Measurements from ENCODE around the gene FBN3. TPM values are rescaled to one million over a fixed set of nuclear protein-coding genes. Genes with fewer than 3 reads are reported as not detected.
"Not testable (repeated sequence)": the region's sequence is repeated elsewhere in the genome, so short reads cannot be mapped to it uniquely, and the experiment has no call there.

Gene FBN3
- polyA plus RNA-seq, 1 donor from 2014 or later, result 52.7 TPM

DNA sequence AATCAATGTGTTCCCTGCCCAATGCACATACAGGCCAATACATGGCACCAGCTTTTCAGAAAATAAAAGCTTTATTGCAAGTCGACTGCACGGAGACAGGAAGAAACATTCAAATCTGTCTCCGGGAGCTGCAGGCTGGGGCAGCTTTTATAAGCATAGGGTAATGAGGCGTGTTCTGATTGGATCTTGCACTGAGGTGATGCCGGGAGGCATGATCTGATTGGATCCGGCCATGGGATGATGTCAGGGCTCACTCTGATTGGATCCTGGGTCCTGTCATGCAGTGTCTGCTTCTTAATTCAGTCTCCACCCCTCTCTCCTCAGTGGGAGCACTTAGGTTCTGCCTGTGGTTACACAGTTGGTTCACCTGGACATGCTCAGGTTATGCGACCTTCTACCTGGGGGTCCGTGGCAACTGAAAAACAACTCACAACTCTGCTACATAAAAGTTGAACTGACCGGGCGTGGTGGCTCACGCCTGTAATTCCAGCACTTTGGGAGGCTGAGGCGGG, 11.8 kb upstream of the FBN3 start:
- no peak overlapping the region for H3K4me3 ChIP-seq (ENCODE audit: low read length)
- TF ChIP-seq RAD21 (conservative IDR thresholded peaks at IDR 0.05), result no peak
- no peak for TF ChIP-seq EZH2 (IDR thresholded peaks at IDR 0.05; ENCODE audit: borderline replicate concordance, insufficient read depth, low read length, poor library complexity, severe bottlenecking)
- TF ChIP-seq, protein P1, sequence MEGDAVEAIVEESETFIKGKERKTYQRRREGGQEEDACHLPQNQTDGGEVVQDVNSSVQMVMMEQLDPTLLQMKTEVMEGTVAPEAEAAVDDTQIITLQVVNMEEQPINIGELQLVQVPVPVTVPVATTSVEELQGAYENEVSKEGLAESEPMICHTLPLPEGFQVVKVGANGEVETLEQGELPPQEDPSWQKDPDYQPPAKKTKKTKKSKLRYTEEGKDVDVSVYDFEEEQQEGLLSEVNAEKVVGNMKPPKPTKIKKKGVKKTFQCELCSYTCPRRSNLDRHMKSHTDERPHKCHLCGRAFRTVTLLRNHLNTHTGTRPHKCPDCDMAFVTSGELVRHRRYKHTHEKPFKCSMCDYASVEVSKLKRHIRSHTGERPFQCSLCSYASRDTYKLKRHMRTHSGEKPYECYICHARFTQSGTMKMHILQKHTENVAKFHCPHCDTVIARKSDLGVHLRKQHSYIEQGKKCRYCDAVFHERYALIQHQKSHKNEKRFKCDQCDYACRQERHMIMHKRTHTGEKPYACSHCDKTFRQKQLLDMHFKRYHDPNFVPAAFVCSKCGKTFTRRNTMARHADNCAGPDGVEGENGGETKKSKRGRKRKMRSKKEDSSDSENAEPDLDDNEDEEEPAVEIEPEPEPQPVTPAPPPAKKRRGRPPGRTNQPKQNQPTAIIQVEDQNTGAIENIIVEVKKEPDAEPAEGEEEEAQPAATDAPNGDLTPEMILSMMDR (IDR thresholded peaks at IDR 0.05; ENCODE audit: poor library complexity, severe bottlenecking), result no peak
- TF ChIP-seq POLR2AphosphoS5 (IDR thresholded peaks at IDR 0.05), result no peak
- TF ChIP-seq MXI1 (conservative IDR thresholded peaks at IDR 0.05; ENCODE audit: poor library complexity, severe bottlenecking), result no peak
- TF ChIP-seq, protein P2, sequence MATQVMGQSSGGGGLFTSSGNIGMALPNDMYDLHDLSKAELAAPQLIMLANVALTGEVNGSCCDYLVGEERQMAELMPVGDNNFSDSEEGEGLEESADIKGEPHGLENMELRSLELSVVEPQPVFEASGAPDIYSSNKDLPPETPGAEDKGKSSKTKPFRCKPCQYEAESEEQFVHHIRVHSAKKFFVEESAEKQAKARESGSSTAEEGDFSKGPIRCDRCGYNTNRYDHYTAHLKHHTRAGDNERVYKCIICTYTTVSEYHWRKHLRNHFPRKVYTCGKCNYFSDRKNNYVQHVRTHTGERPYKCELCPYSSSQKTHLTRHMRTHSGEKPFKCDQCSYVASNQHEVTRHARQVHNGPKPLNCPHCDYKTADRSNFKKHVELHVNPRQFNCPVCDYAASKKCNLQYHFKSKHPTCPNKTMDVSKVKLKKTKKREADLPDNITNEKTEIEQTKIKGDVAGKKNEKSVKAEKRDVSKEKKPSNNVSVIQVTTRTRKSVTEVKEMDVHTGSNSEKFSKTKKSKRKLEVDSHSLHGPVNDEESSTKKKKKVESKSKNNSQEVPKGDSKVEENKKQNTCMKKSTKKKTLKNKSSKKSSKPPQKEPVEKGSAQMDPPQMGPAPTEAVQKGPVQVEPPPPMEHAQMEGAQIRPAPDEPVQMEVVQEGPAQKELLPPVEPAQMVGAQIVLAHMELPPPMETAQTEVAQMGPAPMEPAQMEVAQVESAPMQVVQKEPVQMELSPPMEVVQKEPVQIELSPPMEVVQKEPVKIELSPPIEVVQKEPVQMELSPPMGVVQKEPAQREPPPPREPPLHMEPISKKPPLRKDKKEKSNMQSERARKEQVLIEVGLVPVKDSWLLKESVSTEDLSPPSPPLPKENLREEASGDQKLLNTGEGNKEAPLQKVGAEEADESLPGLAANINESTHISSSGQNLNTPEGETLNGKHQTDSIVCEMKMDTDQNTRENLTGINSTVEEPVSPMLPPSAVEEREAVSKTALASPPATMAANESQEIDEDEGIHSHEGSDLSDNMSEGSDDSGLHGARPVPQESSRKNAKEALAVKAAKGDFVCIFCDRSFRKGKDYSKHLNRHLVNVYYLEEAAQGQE (IDR thresholded peaks at IDR 0.05; ENCODE audit: borderline replicate concordance), result no peak
- no peak for TF ChIP-seq EP300 (conservative IDR thresholded peaks at IDR 0.05; ENCODE audit: poor library complexity, severe bottlenecking)

DNA sequence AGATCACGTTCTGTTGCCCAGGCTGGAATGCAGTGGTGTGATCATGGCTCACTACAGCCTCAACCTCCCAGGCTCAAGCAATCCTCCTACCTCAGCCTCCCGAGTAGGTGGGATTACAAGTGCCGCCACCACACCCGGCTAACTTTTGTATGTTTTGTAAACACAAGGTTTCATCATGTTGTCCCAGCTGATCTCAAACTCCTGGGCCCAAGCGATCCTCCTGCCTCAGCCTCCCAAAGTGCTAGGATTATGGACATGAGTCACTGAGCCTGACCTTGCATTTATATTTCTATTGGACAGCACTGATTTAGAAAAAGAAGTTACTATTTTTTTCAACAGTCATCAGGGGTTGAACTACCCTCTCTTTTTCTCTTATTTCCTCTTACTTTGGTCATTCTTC, 9.9 kb upstream of the FBN3 start:
- not testable (repeated sequence) for H3K4me2 ChIP-seq (ENCODE audit: low read length); H3K79me2 ChIP-seq (replicated peaks; ENCODE audit: insufficient read depth, low read length); H3K4me3 ChIP-seq (ENCODE audit: low read length); H3K27ac ChIP-seq (ENCODE audit: low read length); H3K27me3 ChIP-seq (ENCODE audit: insufficient read depth, low read depth, low read length); H2AFZ ChIP-seq (ENCODE audit: low read depth, low read length); H3K36me3 ChIP-seq (ENCODE audit: insufficient read depth, low read length); H3K9me2 ChIP-seq (ENCODE audit: insufficient read depth, low read length); H3K9ac ChIP-seq (ENCODE audit: low read length); H4K20me1 ChIP-seq (ENCODE audit: insufficient read depth); H3F3A ChIP-seq (ENCODE audit: insufficient read depth, low read length, poor library complexity, severe bottlenecking); H3K9me3 ChIP-seq (ENCODE audit: low read length)

More for the DNA sequence above, 11.8 kb upstream of the FBN3 start:
- H3K27ac ChIP-seq (ENCODE audit: low read length), result peak overlapping the region; percentile 45
- H4K20me1 ChIP-seq (ENCODE audit: insufficient read depth), result no peaks in the 10 kb centered on the region
- no peaks in the 10 kb centered on the region for H3F3A ChIP-seq (ENCODE audit: insufficient read depth, low read length, poor library complexity, severe bottlenecking)
- no peaks in the 10 kb centered on the region for H3K27me3 ChIP-seq (ENCODE audit: insufficient read depth, low read depth, low read length)
- H3K9me2 ChIP-seq (ENCODE audit: insufficient read depth, low read length), result no peaks in the 10 kb centered on the region
- H3K9ac ChIP-seq (ENCODE audit: low read length), result no peak overlapping the region
- H2AFZ ChIP-seq (ENCODE audit: low read depth, low read length), result no peak overlapping the region
- H3K9me3 ChIP-seq (ENCODE audit: low read length), result no peaks in the 10 kb centered on the region
- H3K4me2 ChIP-seq (ENCODE audit: low read length), result no peak overlapping the region
- no peaks in the 10 kb centered on the region for H3K36me3 ChIP-seq (ENCODE audit: insufficient read depth, low read length)
- no peaks in the 10 kb centered on the region for H3K79me2 ChIP-seq (replicated peaks; ENCODE audit: insufficient read depth, low read length)

DNA sequence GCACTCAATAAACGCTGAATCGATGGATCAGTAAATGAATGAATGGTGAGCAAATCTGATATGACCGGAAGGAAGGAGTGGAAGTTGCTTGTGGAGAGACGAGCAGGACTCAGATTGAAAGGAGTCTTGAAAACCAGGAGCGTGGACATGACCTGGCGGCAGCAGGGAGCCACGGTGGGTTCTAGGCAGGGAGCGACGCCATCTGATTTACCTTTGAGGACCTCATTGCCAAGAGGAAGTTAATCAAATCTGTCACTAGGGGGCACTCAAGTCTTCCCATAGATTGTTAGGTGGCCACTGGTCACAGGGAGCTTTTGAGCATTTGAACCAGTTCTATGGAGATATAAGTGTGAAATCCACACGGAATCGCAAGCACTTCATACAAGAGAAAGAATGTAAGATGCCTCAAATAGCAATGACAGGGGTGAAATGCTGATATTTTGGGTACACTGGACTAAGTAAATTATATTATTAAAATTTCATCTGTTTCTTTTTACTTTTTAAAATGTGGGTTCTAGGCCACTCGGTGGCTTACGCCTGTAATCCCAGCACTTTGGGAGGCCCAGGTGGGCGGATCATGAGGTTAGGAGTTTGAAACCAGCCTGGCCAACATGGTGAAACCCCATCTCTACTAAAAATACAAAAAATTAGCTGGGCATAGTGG, 9.2 kb upstream of the FBN3 start:
- H3K27ac ChIP-seq (ENCODE audit: low read length), result no peak overlapping the region
- H3K79me2 ChIP-seq (replicated peaks; ENCODE audit: insufficient read depth, low read length), result no peaks in the 10 kb centered on the region
- no peaks in the 10 kb centered on the region for H3K27me3 ChIP-seq (ENCODE audit: insufficient read depth, low read depth, low read length)
- no peaks in the 10 kb centered on the region for H3F3A ChIP-seq (ENCODE audit: insufficient read depth, low read length, poor library complexity, severe bottlenecking)
- H3K9me3 ChIP-seq (ENCODE audit: low read length), result no peaks in the 10 kb centered on the region
- no peaks in the 10 kb centered on the region for H4K20me1 ChIP-seq (ENCODE audit: insufficient read depth)
- TF ChIP-seq, protein P1 (IDR thresholded peaks at IDR 0.05; ENCODE audit: poor library complexity, severe bottlenecking), result peak; percentile 58
- TF ChIP-seq EZH2 (IDR thresholded peaks at IDR 0.05; ENCODE audit: borderline replicate concordance, insufficient read depth, low read length, poor library complexity, severe bottlenecking) (no peak), SMC3 (conservative IDR thresholded peaks at IDR 0.05; ENCODE audit: poor library complexity) (peak; percentile 45), RAD21 (conservative IDR thresholded peaks at IDR 0.05) (peak; percentile 43)
- no peak overlapping the region for H3K4me3 ChIP-seq (ENCODE audit: low read length)
- no peak overlapping the region for H2AFZ ChIP-seq (ENCODE audit: low read depth, low read length)
- no peak overlapping the region for H3K4me2 ChIP-seq (ENCODE audit: low read length)
- no peaks in the 10 kb centered on the region for H3K36me3 ChIP-seq (ENCODE audit: insufficient read depth, low read length)
- no peaks in the 10 kb centered on the region for H3K9me2 ChIP-seq (ENCODE audit: insufficient read depth, low read length)
- H3K9ac ChIP-seq (ENCODE audit: low read length), result no peak overlapping the region

All from neural cell (in vitro differentiated cells).